Aorta (tissue), 5 donors: ENCODE results near the gene PRR35. TPM values are rescaled to one million over a fixed set of nuclear protein-coding genes. Genes with fewer than 3 reads are reported as not detected.

Experiments
- ATAC-seq: fragments of 200-7000 bp; cut with Tn5 transposase; one replicate; pipeline ENCODE4 v1.9.1; 2022; ENCODE audit warnings: moderate library complexity; ENCODE audit not compliant: low FRiP score
- DNase-seq, 2 donors: peaks; one replicate each; pipeline ENCODE4 v3.0.0-alpha.2; 2020
- H3K27ac ChIP-seq, 2 donors: one replicate each; pipeline ENCODE4 v1.5.1; 2013; ENCODE audit warnings: low read length in 2 of 2, mild to moderate bottlenecking in 2 of 2, moderate library complexity in 2 of 2, control low read depth in 1 of 2, inconsistent platforms in 1 of 2, low read depth in 1 of 2
- H3K27me3 ChIP-seq, 2 donors: one replicate each; pipeline ENCODE4 v1.6.1; 2013; ENCODE audit warnings: control low read depth in 1 of 2, low read length in 1 of 2, mild to moderate bottlenecking in 1 of 2, moderate library complexity in 1 of 2; ENCODE audit not compliant: insufficient read depth in 2 of 2, control insufficient read depth in 1 of 2
- H3K36me3 ChIP-seq, 2 donors: one replicate each; pipeline ENCODE4 v1.6.1; 2013; ENCODE audit warnings: control low read depth in 1 of 2, low read length in 1 of 2, mild to moderate bottlenecking in 1 of 2; ENCODE audit not compliant: insufficient read depth in 2 of 2, control insufficient read depth in 1 of 2
- H3K4me1 ChIP-seq, 2 donors: one replicate each; pipeline ENCODE4 v1.6.1; 2013; ENCODE audit warnings: low read length in 2 of 2, control low read depth in 1 of 2, mild to moderate bottlenecking in 1 of 2, moderate library complexity in 1 of 2; ENCODE audit not compliant: insufficient read depth in 2 of 2, control insufficient read depth in 1 of 2
- H3K4me3 ChIP-seq, 2 donors: one replicate each; pipeline ENCODE4 v1.5.1; 2013; ENCODE audit warnings: low read length in 2 of 2, control low read depth in 1 of 2, mild to moderate bottlenecking in 1 of 2
- H3K9me3 ChIP-seq: one replicate; pipeline ENCODE4 v1.6.1; 2013; ENCODE audit warnings: mild to moderate bottlenecking, low read length; ENCODE audit not compliant: control insufficient read depth
- WGBS, 2 donors: extraction: QIAGEN DNeasy Blood & Tissue Kit; methylation state at CpG; one replicate each; pipeline ENCODE4 v1.1.7; 2013; 5-methylcytosine and 5-hydroxymethylcytosine counted together
- intact Hi-C, 2 donors: fragments of 100-400 bp; cut with DNase I; formaldehyde crosslinking; loops; one replicate each; pipeline versions ENCODE4 v1.14.2 to v1.15.0; 2022
- polyA plus RNA-seq, 2 donors: library from polyadenylated mRNA; stranded (reverse); fragments of 200-250 nt; gene quantifications; one replicate each; pipeline ENCODE4 v1.2.3, GENCODE V29; 2013
- total RNA-seq, 2 donors: library from RNA; stranded (reverse); fragmentation: NEBNext Ultra II Directional; extraction: Animal tissue kit (Norgen Biotek cat#: 25700); gene quantifications; one replicate each; pipeline ENCODE4 v1.2.1, GENCODE V29; 2021
- donor health status: healthy with polysubstance abuse.
- donor health status: Bipolar disorder and iron deficiency.
- donor health status: DM: no; HTN: no; CAD: no.
- donor health status: DM: no; HTN: no; CAD: no.
- donor health status: DM: yes; HTN: yes; CAD: no.

The PRR35 gene
- total and polyA plus RNA-seq, 4 donors, result 0.05 TPM; not detected in 3

DNA sequence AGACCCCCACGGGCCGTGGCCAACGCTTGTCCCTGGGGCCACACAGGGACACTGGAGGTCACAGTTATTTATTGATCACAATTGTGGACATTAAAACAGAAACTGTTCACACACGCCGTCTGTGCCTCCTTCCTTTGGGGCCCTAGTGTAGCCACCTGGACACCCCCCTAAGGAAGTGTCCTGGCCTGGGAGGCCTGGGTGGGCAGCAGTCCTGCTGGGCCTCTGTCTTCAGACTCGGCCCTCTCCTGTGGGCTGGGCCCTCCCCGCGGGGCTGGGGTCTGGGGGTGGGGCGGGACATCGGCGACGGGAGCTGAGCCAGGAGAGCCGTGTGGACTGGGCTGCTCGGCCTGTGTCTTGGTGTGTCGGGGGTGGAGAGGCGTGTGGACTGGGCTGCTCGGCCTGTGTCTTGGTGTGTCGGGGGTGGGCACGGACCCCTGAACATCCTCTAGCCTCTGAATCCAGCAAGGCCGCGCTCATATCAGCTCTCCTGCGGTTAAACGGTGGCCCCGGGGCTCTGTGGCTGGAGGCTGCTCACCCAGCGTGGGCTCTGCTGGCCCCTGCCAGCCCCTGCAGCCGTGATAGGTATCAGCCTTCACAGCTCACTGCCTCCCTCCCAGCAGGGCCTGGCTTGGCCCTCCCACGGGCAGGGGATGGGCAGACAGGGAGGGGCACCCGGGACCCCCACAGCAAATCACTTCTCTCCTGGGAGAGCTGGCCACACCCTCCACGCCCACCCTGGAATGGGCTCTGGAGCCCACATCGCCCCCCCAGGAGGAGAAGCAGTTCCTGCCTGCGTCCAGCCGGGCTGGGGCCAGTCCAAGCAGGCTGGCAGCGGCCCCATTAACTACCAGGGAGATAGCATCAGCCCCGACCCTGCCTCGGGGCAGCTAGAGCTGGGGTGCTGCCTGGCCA is 5.5 kb downstream of the PRR35 start:
- 24 to 25% methylated on average over 30 to 35 of the region's 35 CpGs for whole genome bisulfite sequencing, 2 donors
- Histone ChIP-seq H3K27me3 (no peaks in the 10 kb centered on the region), H3K27ac (no peak overlapping the region), H3K4me1 (no peaks in the 10 kb centered on the region), H3K9me3 (no peaks in the 10 kb centered on the region), H3K4me3 (no peak overlapping the region), H3K36me3 (no peaks in the 10 kb centered on the region)
- ATAC-seq (no peak), DNase-seq (no peak)
- intact Hi-C loops, result no loop called here

DNA sequence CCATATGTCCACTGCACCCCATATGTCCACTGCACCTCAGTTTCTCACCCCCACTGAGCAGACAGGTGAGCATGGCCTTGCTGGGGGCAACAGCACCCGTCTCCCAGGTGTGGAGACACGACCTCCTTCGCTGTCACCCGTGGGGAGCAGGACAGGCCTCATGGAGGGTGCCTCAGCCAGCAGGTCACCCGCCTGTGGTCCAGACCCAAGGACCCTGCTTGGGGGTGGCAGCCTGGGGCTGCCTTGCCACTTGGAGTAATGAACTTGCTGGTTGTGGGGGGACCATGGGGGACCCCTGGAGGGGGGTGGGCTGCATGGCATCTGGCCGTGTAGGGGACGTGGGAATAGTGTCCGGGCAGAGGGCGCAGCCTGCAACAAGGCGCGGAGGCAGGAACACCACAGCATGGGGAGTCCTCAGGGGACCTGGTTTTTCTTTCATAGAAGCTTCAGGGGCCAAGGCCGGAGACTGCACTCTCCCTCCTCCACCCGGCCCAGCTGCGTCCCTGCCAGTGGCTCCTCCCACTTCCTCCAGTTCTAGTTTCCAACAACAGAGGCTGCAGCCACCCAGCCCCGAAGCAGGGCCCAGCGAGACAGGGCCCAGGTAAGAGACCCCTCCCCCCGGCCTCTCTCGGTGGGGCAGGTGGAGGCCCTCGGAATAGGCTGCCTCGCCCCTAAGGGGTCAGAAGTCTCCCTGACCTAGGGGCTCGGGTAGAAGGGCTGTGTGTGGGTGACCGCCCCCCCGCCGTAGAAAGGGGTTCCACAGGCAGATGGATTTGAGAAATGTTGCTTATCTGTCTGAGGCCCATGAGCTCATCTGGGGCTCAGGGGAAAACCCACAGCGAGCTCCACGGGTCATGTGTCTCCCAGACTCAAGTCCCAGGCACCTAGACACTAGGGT is 6.5 kb downstream of the PRR35 start, which contains the start of gene NHLRC4:
TSS of gene NHLRC4 (plus strand) at position 531 of the 898 bp plus-strand sequence. CDS start 1,043 bp downstream, outside the sequence.
- ATAC-seq, result peak; percentile 44
- no peaks in the 10 kb centered on the region for H3K36me3 ChIP-seq
- no peak within 1 kb of the TSS for H3K4me3 ChIP-seq
- H3K9me3 ChIP-seq, result no peaks in the 10 kb centered on the region
- no peak within 1 kb of the TSS for H3K27ac ChIP-seq
- WGBS, 2 donors, result 27 to 34% methylated on average over 26 of the region's 26 CpGs
- DNase-seq, result peak in 1 of 2 donors; percentile 86
- intact Hi-C loops, result no loop called here
- no peaks in the 10 kb centered on the region for H3K4me1 ChIP-seq
- H3K27me3 ChIP-seq, result no peaks in the 10 kb centered on the region

- Histone ChIP-seq H3K27ac (no peak overlapping the region), H3K27me3 (no peaks in the 10 kb centered on the region), H3K4me3 (no peak overlapping the region), H3K9me3 (no peaks in the 10 kb centered on the region), H3K4me1 (no peaks in the 10 kb centered on the region), H3K36me3 (no peaks in the 10 kb centered on the region)
- intact Hi-C loops, result no loop called here
- no peak for ATAC-seq
- no peak for DNase-seq
- WGBS, 2 donors, result 90 to 92% methylated on average over 35 of the region's 35 CpGs
These were observed 7.4 kb downstream of the PRR35 start for GRCh38 chr16:567373-568256.

DNA sequence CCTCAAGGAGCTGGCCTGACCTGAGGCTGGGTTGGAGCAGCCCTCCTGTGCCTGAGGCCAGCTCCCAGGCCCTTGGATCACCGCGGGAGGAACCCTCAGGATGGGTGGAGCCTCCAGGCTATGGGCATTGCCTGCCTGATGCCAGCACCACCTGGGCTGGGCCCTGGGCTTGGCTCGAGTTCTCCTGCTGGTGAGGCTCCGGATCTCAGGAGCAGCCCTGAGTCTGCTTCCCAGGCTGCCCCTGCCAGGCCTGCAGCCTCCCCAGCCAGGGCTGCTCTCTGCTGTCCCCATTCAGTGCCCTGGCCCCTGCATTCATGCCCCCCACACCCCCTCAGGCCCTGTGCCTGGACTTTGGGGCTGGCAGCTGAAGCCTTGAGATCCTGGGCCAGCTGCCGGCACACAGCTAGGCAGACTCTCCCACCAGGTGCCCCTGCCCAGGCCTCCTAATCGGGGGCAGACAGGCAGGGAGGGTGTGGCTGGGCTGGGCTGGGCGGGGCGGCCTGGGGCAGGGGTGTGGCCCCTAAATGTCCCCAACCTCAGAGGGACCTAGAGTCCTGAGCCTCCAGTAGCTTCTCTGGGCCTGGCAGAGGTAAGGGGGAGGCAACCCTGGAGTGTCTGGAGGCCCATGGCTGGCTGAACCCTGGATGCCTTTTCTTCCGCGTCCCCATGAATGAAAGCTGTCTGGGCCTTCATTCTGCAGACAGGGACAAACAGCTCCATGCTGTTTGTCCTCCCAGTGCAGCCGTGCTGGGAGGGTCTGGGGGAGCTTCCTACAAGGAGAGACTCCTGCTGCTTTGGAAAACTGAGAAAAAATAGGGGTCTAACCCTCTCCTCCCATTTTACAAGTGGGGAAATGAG is 8.4 kb downstream of the PRR35 start:
- DNase-seq (no peak), ATAC-seq (no peak)
- Histone ChIP-seq H3K4me1 (no peaks in the 10 kb centered on the region), H3K27ac (peak overlapping the region in 1 of 2 donors; percentile 46), H3K27me3 (no peaks in the 10 kb centered on the region), H3K9me3 (no peaks in the 10 kb centered on the region), H3K4me3 (no peak overlapping the region), H3K36me3 (no peaks in the 10 kb centered on the region)
- WGBS, 2 donors, result 76% methylated on average over 10 to 11 of the region's 11 CpGs
- intact Hi-C loops, result no loop called here

DNA sequence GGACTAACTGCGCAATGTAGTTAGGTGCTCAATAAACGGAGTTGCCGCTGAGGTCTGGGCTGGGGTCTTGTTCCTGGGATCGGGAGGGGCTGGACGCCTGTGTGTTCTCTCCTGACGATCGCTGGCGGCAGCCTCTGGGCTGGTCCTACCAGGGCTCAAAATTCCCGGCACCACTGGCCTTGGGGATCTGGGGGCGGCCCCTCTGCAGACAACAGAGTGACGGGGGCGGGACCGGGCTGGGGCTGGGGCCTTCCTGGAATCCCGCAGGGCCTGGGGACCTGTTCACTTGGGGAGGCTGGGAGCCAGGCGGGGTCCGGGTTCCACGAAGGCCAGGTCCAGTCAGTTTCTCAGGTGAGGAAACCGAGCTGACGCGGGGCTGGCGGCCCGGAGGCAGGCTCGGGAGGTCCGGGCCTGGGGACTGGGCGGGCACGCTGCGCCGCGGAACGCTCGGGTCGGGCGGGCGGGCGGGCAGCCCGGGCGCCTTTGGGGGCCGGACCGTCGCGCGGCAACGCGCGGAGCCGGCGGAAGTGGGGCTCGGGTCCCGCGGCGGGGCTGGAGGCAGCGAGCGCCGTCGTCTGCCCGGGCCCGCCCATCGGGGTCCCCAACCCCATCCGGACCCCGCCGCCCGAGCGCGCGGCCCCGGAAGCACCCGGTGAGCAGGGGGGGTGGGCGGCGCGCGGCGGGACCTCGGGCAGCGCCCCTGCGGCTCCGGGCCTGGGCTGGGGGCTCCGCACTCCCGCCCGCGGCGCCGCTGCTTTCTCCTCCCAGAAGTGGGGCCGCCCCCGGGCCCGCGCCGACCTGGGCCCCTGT is 9.5 kb downstream of the PRR35 start, which contains the start of gene PIGQ:
TSS of gene PIGQ (plus strand) at position 524 of the 810 bp plus-strand sequence. CDS start 4,107 bp downstream, outside the sequence.
- 1 to 2% methylated on average over 45 to 87 of the region's 87 CpGs for WGBS, 2 donors
- DNase-seq (peak; percentile 84 to 91), ATAC-seq (peak; percentile 77)
- H3K36me3 ChIP-seq, result no peaks in the 10 kb centered on the region
- H3K9me3 ChIP-seq, result no peaks in the 10 kb centered on the region
- H3K27me3 ChIP-seq, result no peaks in the 10 kb centered on the region
- H3K27ac ChIP-seq, result peak within 1 kb of the TSS in 1 of 2 donors; percentile 46
- intact Hi-C loops, result no loop called here
- H3K4me3 ChIP-seq, result peak within 1 kb of the TSS; percentile 74 to 87
- H3K4me1 ChIP-seq, result no peaks in the 10 kb centered on the region

GRCh38 chr16:572865-573650 is 12.9 kb downstream of the PRR35 start:
- no peak for ATAC-seq
- no peaks in the 10 kb centered on the region for H3K27me3 ChIP-seq
- H3K4me1 ChIP-seq, result no peaks in the 10 kb centered on the region
- 82 to 90% methylated on average over 27 of the region's 27 CpGs for WGBS, 2 donors
- no peak overlapping the region for H3K4me3 ChIP-seq
- intact Hi-C loops, result no loop called here
- no peak for DNase-seq
- H3K27ac ChIP-seq, result no peak overlapping the region
- no peaks in the 10 kb centered on the region for H3K9me3 ChIP-seq
- no peaks in the 10 kb centered on the region for H3K36me3 ChIP-seq
